ENCODE data around the gene CENPA. TPM values are rescaled to one million over a fixed set of nuclear protein-coding genes. Genes with fewer than 3 reads are reported as not detected.
A peak's percentile ranks its signal among the peaks of the same experiment; 100 is the strongest.

CENPA gene
- total RNA-seq, 1 experiment from 2014 or later = 55.0 TPM

DNA sequence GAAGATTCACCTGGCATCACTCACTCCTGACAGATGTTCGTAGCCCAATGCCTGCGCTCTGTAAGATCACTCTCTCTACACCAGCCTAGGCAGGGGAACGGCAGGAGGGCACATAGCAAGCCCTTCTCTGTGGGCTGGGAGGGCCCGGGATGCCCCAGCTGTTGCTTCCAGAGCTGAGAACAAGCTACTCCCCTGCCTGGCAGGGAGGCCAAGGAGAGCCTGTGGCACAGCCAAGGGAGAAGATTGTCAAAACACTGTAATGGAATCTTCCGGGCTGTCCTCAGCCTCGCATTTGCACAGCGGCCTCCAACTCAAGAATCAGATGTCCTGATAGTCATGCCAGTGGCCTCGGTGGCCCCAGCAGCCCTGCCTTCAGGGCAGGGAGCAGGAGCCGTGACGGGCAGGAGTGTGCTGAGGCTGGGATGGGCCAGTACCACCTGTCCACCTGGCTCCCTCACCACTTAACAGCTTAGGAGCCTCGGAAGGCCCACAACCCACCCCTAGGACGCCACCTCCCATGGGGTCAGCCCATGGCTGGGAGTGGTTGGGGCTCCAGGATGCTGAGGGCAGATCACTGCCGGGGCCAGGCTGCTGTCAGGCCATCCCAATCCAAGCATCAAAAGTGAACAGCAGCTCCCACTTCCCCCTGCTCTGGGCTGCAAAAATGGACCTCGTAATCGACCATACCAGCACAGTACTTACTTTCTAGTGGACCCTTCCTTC is 43.6 kb upstream of the CENPA start:
- ChIA-PET CTCF (interaction anchor here (0.6 to 0.8 kb wide), 2 partner anchors 111 to 136 kb away, joined by 4 to 5 read pairs; no protein-coding TSS in a partner anchor), POLR2A (interaction anchor here (0.6 to 1.1 kb wide), 2 partner anchors 12 to 1159 kb away, joined by 3 to 8 read pairs; no protein-coding TSS in a partner anchor)
- in situ Hi-C loops (cut with HindIII; ENCODE audit: low pct_unique_long_range_greater_than_20kb, low sequenced_read_pairs) (no loop called here), intact Hi-C loops (cut with micrococcal nuclease; ENCODE audit: unreplicated experiment) (no loop called here)
- no peaks in the 10 kb centered on the region for H3K9me3 ChIP-seq (ENCODE audit: control insufficient read depth, insufficient read depth, low read depth, low read length)
- H3K4me3 ChIP-seq (ENCODE audit: low read depth in 2 of 2, low read length in 2 of 2) = no peak overlapping the region
- TF ChIP-seq REST (IDR thresholded peaks at IDR 0.05; ENCODE audit: insufficient read depth in 1 of 2, low read depth in 2 of 2, low read length in 1 of 2) (no peak), POLR2AphosphoS5 (IDR thresholded peaks at IDR 0.05; ENCODE audit: low read depth, low read length) (no peak), TCF7L2 (IDR thresholded peaks at IDR 0.05; ENCODE audit: low read depth, low read length) (no peak), SIN3A (IDR thresholded peaks at IDR 0.05; ENCODE audit: borderline replicate concordance, insufficient read depth, low read depth, low read length) (no peak)
- TF ChIP-seq, protein P1, sequence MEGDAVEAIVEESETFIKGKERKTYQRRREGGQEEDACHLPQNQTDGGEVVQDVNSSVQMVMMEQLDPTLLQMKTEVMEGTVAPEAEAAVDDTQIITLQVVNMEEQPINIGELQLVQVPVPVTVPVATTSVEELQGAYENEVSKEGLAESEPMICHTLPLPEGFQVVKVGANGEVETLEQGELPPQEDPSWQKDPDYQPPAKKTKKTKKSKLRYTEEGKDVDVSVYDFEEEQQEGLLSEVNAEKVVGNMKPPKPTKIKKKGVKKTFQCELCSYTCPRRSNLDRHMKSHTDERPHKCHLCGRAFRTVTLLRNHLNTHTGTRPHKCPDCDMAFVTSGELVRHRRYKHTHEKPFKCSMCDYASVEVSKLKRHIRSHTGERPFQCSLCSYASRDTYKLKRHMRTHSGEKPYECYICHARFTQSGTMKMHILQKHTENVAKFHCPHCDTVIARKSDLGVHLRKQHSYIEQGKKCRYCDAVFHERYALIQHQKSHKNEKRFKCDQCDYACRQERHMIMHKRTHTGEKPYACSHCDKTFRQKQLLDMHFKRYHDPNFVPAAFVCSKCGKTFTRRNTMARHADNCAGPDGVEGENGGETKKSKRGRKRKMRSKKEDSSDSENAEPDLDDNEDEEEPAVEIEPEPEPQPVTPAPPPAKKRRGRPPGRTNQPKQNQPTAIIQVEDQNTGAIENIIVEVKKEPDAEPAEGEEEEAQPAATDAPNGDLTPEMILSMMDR (IDR thresholded peaks at IDR 0.05) = no peak
- H3K4me1 ChIP-seq (ENCODE audit: control insufficient read depth, insufficient read depth, low read length) = peaks cover 5% of the 10 kb centered on the region; the same call in 1 of the 2 replicates
- DNase-seq (ENCODE audit: low read depth, low spot score) (no peak), ATAC-seq (no peak)
- H3K27ac ChIP-seq (ENCODE audit: low read length) = peak overlapping the region; percentile 60
- H3K27me3 ChIP-seq (ENCODE audit: control insufficient read depth, insufficient read depth, low read length) = no peaks in the 10 kb centered on the region
- H3K36me3 ChIP-seq (ENCODE audit: control insufficient read depth, insufficient read depth, low read length) = no peaks in the 10 kb centered on the region
- no TSS peak for BruUV-seq (replicated peaks)

DNA sequence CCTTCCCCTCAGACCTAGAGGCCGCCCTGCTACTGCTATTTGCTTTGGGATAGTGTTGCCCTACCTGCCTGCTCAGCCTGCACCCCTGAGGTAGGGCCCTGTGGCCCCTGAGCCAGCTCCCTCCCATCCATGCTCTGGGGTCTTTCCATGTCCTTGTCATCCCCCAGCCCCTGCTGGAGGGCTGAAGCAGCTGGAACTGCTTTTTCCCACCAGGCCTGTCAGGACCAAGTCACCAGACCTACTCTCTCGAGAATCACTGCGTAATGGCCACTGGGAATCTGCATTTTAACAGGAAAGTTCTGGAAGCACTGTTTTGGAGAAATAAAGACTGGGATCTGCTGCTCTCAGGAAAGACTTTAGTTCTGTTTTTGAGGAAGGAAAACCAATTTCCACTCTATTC is 42.0 kb upstream of the CENPA start:
- H3K9me3 ChIP-seq (ENCODE audit: control insufficient read depth, insufficient read depth, low read depth, low read length) = no peaks in the 10 kb centered on the region
- CTCF ChIA-PET = no interaction called here
- in situ Hi-C loops (cut with HindIII; ENCODE audit: low pct_unique_long_range_greater_than_20kb, low sequenced_read_pairs) (no loop called here), intact Hi-C loops (cut with micrococcal nuclease; ENCODE audit: unreplicated experiment) (no loop called here)
- H3K27ac ChIP-seq (ENCODE audit: low read length) = peak overlapping the region; percentile 64; the same call in 1 of the 2 replicates
- DNase-seq (ENCODE audit: low read depth, low spot score) = no peak
- BruUV-seq (replicated peaks) = no TSS peak
- no peaks in the 10 kb centered on the region for H3K36me3 ChIP-seq (ENCODE audit: control insufficient read depth, insufficient read depth, low read length)
- POLR2A ChIA-PET = interaction anchor here (0.5 kb wide), 1 partner anchor 196 kb away, joined by 3 read pairs; no protein-coding TSS in a partner anchor
- no peak overlapping the region for H3K4me3 ChIP-seq (ENCODE audit: low read depth in 2 of 2, low read length in 2 of 2)
- no peaks in the 10 kb centered on the region for H3K27me3 ChIP-seq (ENCODE audit: control insufficient read depth, insufficient read depth, low read length)
- no peak for ATAC-seq
- TF ChIP-seq, protein P1 (IDR thresholded peaks at IDR 0.05) = no peak
- TF ChIP-seq TCF7L2 (IDR thresholded peaks at IDR 0.05; ENCODE audit: low read depth, low read length) = no peak
- no peak for TF ChIP-seq POLR2AphosphoS5 (IDR thresholded peaks at IDR 0.05; ENCODE audit: low read depth, low read length)
- TF ChIP-seq SIN3A (IDR thresholded peaks at IDR 0.05; ENCODE audit: borderline replicate concordance, insufficient read depth, low read depth, low read length) = no peak
- TF ChIP-seq REST (IDR thresholded peaks at IDR 0.05; ENCODE audit: insufficient read depth in 1 of 2, low read depth in 2 of 2, low read length in 1 of 2) = no peak
- H3K4me1 ChIP-seq (ENCODE audit: control insufficient read depth, insufficient read depth, low read length) = peaks cover 5% of the 10 kb centered on the region; the same call in 1 of the 2 replicates
